HG02943 (cell line): ENCODE results near the gene C6orf141.
"Not testable (repeated sequence)": the region's sequence is repeated elsewhere in the genome, so short reads cannot be mapped to it uniquely, and the experiment has no call there.

Experiments used
- ATAC-seq: cut with Tn5 transposase; IDR thresholded peaks from one replicate; pipeline ENCODE4 v1.9.1; 2021; ENCODE audit warnings: mild to moderate bottlenecking, low read depth, moderate library complexity; ENCODE audit not compliant: unreplicated experiment

The C6orf141 gene

GRCh38 chr6:49565855-49566254, 15.4 kb downstream of the C6orf141 start:
- no peak for ATAC-seq

GRCh38 chr6:49570474-49571079, 20.1 kb downstream of the C6orf141 start:
- no peak for ATAC-seq

GRCh38 chr6:49576618-49577017, 26.1 kb downstream of the C6orf141 start:
- no peak for ATAC-seq

GRCh38 chr6:49579649-49580048, 29.2 kb downstream of the C6orf141 start:
- no peak for ATAC-seq

- ATAC-seq = no peak
Measured at GRCh38 chr6:49582529-49582928, 32.1 kb downstream of the C6orf141 start.

- ATAC-seq = not testable (repeated sequence)
Measured at GRCh38 chr6:49587262-49587661, 36.8 kb downstream of the C6orf141 start.
